Keratinocyte (primary cell): ENCODE results near the gene PACC1. TPM values are rescaled to one million over a fixed set of nuclear protein-coding genes. Genes with fewer than 3 reads are reported as not detected.

Source experiments
- DNase-seq: peaks from one replicate; pipeline ENCODE4 v3.0.0-alpha.2; 2011; ENCODE audit warnings: low read depth, missing footprints, low spot score
- FAIRE-seq: peaks from 2 replicates; lab custom pipeline; 2011; peaks lifted over from hg19 to GRCh38; lab: Jason Lieb, UNC
- H2AFZ ChIP-seq: 2 replicates; pipeline ENCODE4 v1.6.0; 2012; ENCODE audit warnings: low read length, control low read depth, inconsistent platforms; ENCODE audit not compliant: control insufficient read depth
- H3K27ac ChIP-seq: 2 replicates; pipeline ENCODE4 v1.5.1; 2011; ENCODE audit warnings: low read length; ENCODE audit not compliant: control insufficient read depth, insufficient read depth
- H3K27me3 ChIP-seq: 3 replicates; pipeline ENCODE4 v1.6.0; 2011; ENCODE audit warnings: low read length; ENCODE audit not compliant: control insufficient read depth, insufficient read depth; ENCODE audit errors: extremely low read depth
- H3K36me3 ChIP-seq, 2 experiments: 2 replicates in 1 of 2; 3 replicates in 1 of 2; pipeline ENCODE4 v1.5.1; 2011; ENCODE audit warnings: low read length in 2 of 2, mild to moderate bottlenecking in 1 of 2; ENCODE audit not compliant: control insufficient read depth in 2 of 2, insufficient read depth in 2 of 2; ENCODE audit errors: extremely low read depth in 1 of 2
- H3K4me1 ChIP-seq: 3 replicates; pipeline ENCODE4 v1.5.1; 2011; ENCODE audit warnings: low read length; ENCODE audit not compliant: control insufficient read depth, insufficient read depth; ENCODE audit errors: extremely low read depth
- H3K4me2 ChIP-seq: 3 replicates; pipeline ENCODE4 v1.6.0; 2011; ENCODE audit warnings: low read depth, low read length; ENCODE audit not compliant: control insufficient read depth, insufficient read depth; ENCODE audit errors: extremely low read depth
- H3K4me3 ChIP-seq, 3 experiments: fragments of 200-600 bp in 1 of 3; sonication (generic) in 1 of 3; 2 replicates in 2 of 3; 3 replicates in 1 of 3; pipeline ENCODE4 v1.5.1; 2011 to 2016; ENCODE audit warnings: low read length in 3 of 3, mild to moderate bottlenecking in 3 of 3, control low read depth in 2 of 3, inconsistent platforms in 1 of 3, low read depth in 1 of 3, mixed read lengths in 1 of 3, mixed run types in 1 of 3, moderate library complexity in 1 of 3; ENCODE audit not compliant: control insufficient read depth in 2 of 3, insufficient read depth in 2 of 3; ENCODE audit errors: extremely low read depth in 1 of 3
- H3K79me2 ChIP-seq: 2 replicates; pipeline ENCODE4 v1.6.0; 2012; ENCODE audit warnings: low read length; ENCODE audit not compliant: control insufficient read depth, insufficient read depth
- H3K9ac ChIP-seq: 3 replicates; pipeline ENCODE4 v1.6.0; 2011; ENCODE audit warnings: low read length; ENCODE audit not compliant: control insufficient read depth, insufficient read depth; ENCODE audit errors: extremely low read depth
- H3K9me1 ChIP-seq: 3 replicates; pipeline ENCODE4 v1.6.0; 2011; ENCODE audit warnings: low read length; ENCODE audit not compliant: control insufficient read depth, insufficient read depth; ENCODE audit errors: extremely low read depth
- H3K9me3 ChIP-seq: 2 replicates; pipeline ENCODE4 v1.5.1; 2012; ENCODE audit warnings: low read depth, low read length; ENCODE audit not compliant: control insufficient read depth
- H4K20me1 ChIP-seq: 3 replicates; pipeline ENCODE4 v1.6.0; 2011; ENCODE audit warnings: low read length; ENCODE audit not compliant: control insufficient read depth, insufficient read depth; ENCODE audit errors: extremely low read depth
- EZH2 ChIP-seq: IDR thresholded peaks from one replicate; pipeline ENCODE4 v1.6.1; 2012; ENCODE audit warnings: inconsistent platforms, mild to moderate bottlenecking, low read length, moderate library complexity
- dilution Hi-C: fragments of 300-500 bp; cut with MboI; formaldehyde crosslinking; loops from one replicate; pipeline ENCODE4 v1.7.0; 2020; ENCODE audit warnings: low sequenced_read_pairs; ENCODE audit not compliant: extremely low pct_ligation_motif_present
- polyA plus RNA-seq, 5 experiments: library from polyadenylated mRNA; depleted of rRNA in 3 of 5; stranded (reverse) in 3 of 5; stranded (forward) in 1 of 5; unstranded in 1 of 5; fragments of >200 nt; gene quantifications; 1 replicate in 1 of 5; 2 replicates in 3 of 5; 3 replicates in 1 of 5; pipeline versions ENCODE4 v1.2.1 to v1.2.3, GENCODE V29; 2011 to 2012; ENCODE audit warnings: missing spikeins in 2 of 5, low read depth in 1 of 5, low replicate concordance in 1 of 5
- TF ChIP-seq, protein P1 (sequence below), 3 experiments: IDR thresholded peaks in 1 of 3; conservative IDR thresholded peaks in 1 of 3; optimal IDR thresholded peaks in 1 of 3; 2 replicates in 2 of 3; 3 replicates in 1 of 3; pipeline versions ENCODE3 to v1.5.1; 2011; ENCODE audit warnings: low read length in 3 of 3, mild to moderate bottlenecking in 3 of 3, moderate library complexity in 2 of 3, control low read depth in 1 of 3, inconsistent platforms in 1 of 3; ENCODE audit not compliant: insufficient read depth in 2 of 3; ENCODE audit errors: extremely low read depth in 1 of 3

PACC1 gene
- polyA plus RNA-seq, 1 donor (not counting 4 experiments of a cell fraction or from before 2014, with no cell fraction given) = 12.7 TPM

DNA sequence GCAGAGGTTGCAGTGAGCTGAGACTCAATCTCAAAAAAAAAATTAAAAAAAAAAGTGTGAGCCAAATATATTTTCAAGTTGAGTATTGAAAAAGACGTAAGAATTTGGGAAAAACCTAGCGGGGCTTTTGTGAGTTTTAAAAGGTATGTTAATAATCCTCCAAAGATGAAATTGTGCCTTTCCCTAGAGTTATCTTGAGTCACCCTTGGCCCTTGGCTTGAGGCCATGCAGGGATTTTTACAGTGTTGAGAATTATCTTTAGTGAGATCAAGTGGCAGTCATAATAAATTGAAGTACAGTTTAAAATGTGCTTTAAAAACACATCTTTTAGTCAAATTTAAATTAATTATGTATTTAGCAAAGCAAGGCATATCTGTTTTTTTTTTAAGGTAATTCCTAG, 96.8 kb downstream of the PACC1 start:
- no peak for TF ChIP-seq EZH2
- TF ChIP-seq, protein P1, sequence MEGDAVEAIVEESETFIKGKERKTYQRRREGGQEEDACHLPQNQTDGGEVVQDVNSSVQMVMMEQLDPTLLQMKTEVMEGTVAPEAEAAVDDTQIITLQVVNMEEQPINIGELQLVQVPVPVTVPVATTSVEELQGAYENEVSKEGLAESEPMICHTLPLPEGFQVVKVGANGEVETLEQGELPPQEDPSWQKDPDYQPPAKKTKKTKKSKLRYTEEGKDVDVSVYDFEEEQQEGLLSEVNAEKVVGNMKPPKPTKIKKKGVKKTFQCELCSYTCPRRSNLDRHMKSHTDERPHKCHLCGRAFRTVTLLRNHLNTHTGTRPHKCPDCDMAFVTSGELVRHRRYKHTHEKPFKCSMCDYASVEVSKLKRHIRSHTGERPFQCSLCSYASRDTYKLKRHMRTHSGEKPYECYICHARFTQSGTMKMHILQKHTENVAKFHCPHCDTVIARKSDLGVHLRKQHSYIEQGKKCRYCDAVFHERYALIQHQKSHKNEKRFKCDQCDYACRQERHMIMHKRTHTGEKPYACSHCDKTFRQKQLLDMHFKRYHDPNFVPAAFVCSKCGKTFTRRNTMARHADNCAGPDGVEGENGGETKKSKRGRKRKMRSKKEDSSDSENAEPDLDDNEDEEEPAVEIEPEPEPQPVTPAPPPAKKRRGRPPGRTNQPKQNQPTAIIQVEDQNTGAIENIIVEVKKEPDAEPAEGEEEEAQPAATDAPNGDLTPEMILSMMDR (optimal IDR thresholded peaks at IDR 0.05 in 1 of 3, IDR thresholded peaks at IDR 0.05 in 1 of 3, conservative IDR thresholded peaks at IDR 0.05 in 1 of 3; ENCODE audit: extremely low read depth in 1 of 3, insufficient read depth in 2 of 3, low read length in 3 of 3) = no peak
- Histone ChIP-seq H3K4me1 (no peaks in the 10 kb centered on the region), H3K9me3 (no peaks in the 10 kb centered on the region), H3K9ac (no peak overlapping the region), H3K79me2 (peaks cover 24% of the 10 kb centered on the region), H3K27me3 (no peaks in the 10 kb centered on the region), H3K9me1 (no peaks in the 10 kb centered on the region), H2AFZ (no peak overlapping the region), H3K27ac (no peak overlapping the region), H3K4me3 (no peak overlapping the region), H4K20me1 (no peaks in the 10 kb centered on the region), H3K4me2 (no peak overlapping the region), H3K36me3 (no peaks in the 10 kb centered on the region)
- no peak for FAIRE-seq
- DNase-seq = no peak
- dilution Hi-C loops = no loop called here

DNA sequence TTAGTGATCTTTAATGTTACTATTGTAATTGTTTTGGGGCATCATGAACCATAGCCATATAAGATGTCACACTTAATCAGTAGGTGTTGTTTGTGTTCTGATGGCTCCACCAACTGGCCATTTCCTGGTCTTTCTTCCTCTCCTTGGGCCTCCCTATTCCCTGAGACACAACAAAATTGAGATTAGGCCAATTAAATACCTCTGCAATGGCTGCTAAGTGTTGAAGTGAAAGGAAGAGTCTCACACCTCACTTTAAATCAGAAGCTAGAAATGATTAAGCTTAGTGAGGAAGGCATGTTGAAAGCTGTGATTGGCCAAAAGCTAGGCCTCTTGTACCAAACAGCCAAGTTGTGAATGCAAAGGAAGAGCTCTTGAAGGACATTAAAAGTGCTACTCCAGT, 98.8 kb downstream of the PACC1 start:
- peaks cover 32% of the 10 kb centered on the region for H3K79me2 ChIP-seq
- peak; percentile 79 for FAIRE-seq

More for the DNA sequence above, 98.8 kb downstream of the PACC1 start:
- Histone ChIP-seq H3K4me1 (peaks cover 3% of the 10 kb centered on the region), H3K4me3 (no peak overlapping the region), H3K27me3 (no peaks in the 10 kb centered on the region), H2AFZ (no peak overlapping the region), H3K9ac (no peak overlapping the region), H3K27ac (no peak overlapping the region), H4K20me1 (no peaks in the 10 kb centered on the region), H3K36me3 (no peaks in the 10 kb centered on the region), H3K4me2 (no peak overlapping the region), H3K9me3 (no peaks in the 10 kb centered on the region), H3K9me1 (no peaks in the 10 kb centered on the region)
- dilution Hi-C loops = no loop called here
- no peak for DNase-seq
- no peak for TF ChIP-seq EZH2
- TF ChIP-seq, protein P1 (optimal IDR thresholded peaks at IDR 0.05 in 1 of 3, IDR thresholded peaks at IDR 0.05 in 1 of 3, conservative IDR thresholded peaks at IDR 0.05 in 1 of 3; ENCODE audit: extremely low read depth in 1 of 3, insufficient read depth in 2 of 3, low read length in 3 of 3) = peak in 2 of 3 experiments; percentile 22 to 53
